HUES64 (cell line): Measurements from ENCODE around the gene SMPX.

Experiments
- H3K27ac ChIP-seq: 2 replicates; pipeline ENCODE4 v1.7.0; 2013; ENCODE audit warnings: low read depth, low read length, inconsistent platforms
- H3K27me3 ChIP-seq: 2 replicates; pipeline ENCODE4 v1.6.1; 2013; ENCODE audit warnings: mild to moderate bottlenecking, low read length; ENCODE audit not compliant: insufficient read depth
- H3K36me3 ChIP-seq: 2 replicates; pipeline ENCODE4 v1.6.1; 2013; ENCODE audit warnings: mild to moderate bottlenecking, low read length; ENCODE audit not compliant: insufficient read depth
- H3K4me1 ChIP-seq: 2 replicates; pipeline ENCODE4 v1.6.1; 2013; ENCODE audit warnings: mild to moderate bottlenecking, low read length, moderate library complexity; ENCODE audit not compliant: insufficient read depth
- H3K4me3 ChIP-seq: 2 replicates; pipeline ENCODE4 v1.5.1; 2013; ENCODE audit warnings: mild to moderate bottlenecking, low read length, moderate library complexity
- H3K9ac ChIP-seq: 2 replicates; pipeline ENCODE4 v1.6.1; 2013; ENCODE audit warnings: mild to moderate bottlenecking, low read depth, low read length
- H3K9me3 ChIP-seq: 2 replicates; pipeline ENCODE4 v1.6.1; 2013; ENCODE audit warnings: low read depth, low read length; ENCODE audit not compliant: insufficient read depth
- WGBS: fragments of 150-250, 120-280 bp; methylation state at CpG from one replicate; pipeline ENCODE4 v1.1.7; 2013; ENCODE audit warnings: missing lambda C conversion rate; 5-methylcytosine and 5-hydroxymethylcytosine counted together

SMPX gene

DNA sequence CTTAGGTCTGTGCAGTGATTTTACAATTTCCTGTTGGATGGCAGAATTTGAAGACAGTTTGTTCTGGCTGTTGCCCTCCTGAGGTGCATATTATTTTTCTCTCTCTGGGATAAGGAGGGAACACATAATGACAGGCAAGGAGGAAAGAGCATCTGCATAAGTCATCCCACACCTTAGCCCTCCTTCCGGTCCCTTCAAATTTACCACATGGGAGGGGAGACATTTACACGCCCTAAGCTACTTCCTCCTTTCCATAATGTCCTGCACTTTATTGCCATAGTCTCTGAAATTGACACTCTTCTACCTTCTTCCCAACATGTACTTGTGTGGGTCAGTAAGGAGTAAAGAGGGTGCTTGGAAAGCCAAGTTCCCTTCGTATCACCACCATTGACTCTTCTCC is 13.9 kb downstream of the SMPX start:
- 71% methylated on average over 2 of the region's 3 CpGs for WGBS

DNA sequence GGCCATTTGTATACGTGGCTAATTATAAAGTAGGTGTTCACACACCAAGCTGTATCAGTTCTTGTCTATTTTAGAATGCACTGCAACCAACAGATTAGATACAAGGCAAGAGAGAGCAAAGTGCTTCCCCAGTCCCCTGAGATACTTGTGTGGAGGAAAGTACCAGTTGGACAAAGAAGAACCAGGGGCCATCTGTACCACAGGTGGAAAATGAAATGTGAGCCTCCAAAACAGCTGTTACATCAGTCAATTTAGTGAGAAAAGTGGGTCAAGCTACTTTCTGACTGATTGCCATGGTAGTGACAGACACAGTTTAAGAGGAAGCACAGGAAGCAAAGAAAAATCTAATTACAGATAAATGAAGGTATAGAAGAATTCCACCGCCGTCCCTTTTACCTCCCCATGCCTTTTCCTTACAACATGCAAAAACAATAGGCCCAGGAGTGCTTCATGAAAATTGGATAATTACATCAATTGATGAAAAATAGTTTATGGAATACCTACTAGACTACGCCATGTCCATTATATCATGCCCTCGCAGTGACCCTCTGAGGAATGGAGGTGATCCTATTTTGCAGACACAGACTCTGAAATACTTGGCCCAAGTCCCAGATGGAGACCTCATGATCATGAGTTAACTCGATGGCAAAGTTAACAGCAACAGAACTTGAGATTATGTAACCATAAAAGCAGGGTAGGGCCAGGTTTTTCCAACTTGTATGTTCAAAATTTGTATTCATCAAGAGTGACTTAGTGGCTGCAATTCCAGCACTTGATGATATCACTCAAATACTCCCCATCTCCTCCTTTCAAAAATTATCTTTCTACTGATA is 15.8 kb downstream of the SMPX start:
- 96% methylated on average over 3 of the region's 6 CpGs for WGBS
- Histone ChIP-seq H3K4me3 (no peak overlapping the region), H3K36me3 (no peaks in the 10 kb centered on the region), H3K27ac (no peak overlapping the region), H3K9ac (no peak overlapping the region), H3K27me3 (no peaks in the 10 kb centered on the region), H3K9me3 (no peaks in the 10 kb centered on the region), H3K4me1 (peaks cover 31% of the 10 kb centered on the region; the same call in 1 of the 2 replicates)

More for the DNA sequence above, 13.9 kb downstream of the SMPX start:
- H3K4me1 ChIP-seq = peaks cover 48% of the 10 kb centered on the region; the same call in 1 of the 2 replicates
- no peaks in the 10 kb centered on the region for H3K9me3 ChIP-seq
- no peak overlapping the region for H3K4me3 ChIP-seq
- H3K9ac ChIP-seq = no peak overlapping the region
- H3K27ac ChIP-seq = no peak overlapping the region
- H3K27me3 ChIP-seq = no peaks in the 10 kb centered on the region
- no peaks in the 10 kb centered on the region for H3K36me3 ChIP-seq

DNA sequence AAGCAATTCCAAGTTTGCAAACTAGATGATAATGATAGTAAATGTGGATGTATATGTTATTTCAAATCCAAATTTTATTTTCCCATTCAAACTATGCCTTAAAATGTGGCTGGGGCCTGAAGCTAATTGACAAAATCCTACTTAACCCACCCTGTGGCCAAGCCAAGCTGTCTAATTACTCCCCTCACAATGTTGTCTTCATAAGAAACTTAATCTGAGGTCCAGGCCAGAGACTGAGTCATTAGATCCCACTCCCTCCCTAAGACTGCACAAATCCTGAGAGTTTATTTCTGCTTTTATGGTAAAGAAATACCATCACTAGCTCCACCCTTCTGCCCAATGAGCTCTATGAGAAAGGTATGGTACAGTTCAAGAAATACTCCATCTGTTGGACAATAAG is 16.6 kb downstream of the SMPX start:
- Histone ChIP-seq H3K9me3 (no peaks in the 10 kb centered on the region), H3K27me3 (no peaks in the 10 kb centered on the region), H3K4me3 (no peak overlapping the region), H3K27ac (no peak overlapping the region), H3K4me1 (peaks cover 25% of the 10 kb centered on the region; the same call in 1 of the 2 replicates), H3K36me3 (no peaks in the 10 kb centered on the region), H3K9ac (no peak overlapping the region)

DNA sequence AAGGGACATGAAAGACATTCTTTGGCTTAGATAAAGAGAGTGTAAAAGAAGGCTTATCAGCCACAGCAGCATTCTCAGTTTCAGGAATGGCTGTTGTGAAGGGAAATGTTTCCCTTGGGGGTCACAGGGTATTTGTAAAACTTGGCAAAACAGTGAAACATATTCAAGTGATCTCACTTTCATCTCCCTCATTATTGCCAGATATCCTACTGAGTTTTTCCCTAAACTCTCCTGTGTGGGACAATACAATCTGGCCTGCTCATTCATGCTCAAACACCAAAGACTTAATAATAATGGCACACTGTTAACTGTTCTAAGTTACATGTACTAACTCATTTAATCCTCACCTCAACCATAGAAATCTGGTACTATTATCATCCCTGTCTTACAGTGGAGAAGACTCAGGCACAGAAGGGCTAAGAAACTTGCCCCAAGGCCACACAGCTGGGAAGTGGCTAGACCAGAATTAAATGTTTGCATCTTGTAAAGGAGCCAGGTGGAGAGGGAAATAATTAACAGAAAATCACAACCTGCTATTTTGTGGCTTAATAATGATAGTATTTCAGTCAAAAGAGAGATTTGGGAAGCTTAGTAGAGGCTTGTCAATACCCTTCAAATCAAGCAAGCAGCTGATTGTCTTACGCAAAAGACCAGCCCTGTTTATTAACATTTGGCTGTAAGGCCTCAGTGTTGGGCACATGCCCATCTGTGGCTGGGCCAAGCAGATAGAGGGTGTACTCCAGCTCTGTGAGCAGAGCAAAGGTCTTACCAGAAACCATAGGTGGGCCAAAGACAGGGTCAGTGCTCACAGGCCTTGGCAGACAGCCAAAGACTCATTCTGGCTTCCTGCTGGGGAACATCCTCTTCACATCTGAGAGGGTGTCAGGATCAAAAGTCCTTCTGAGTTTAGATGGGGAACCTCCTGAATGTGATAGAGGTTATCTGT is 17.3 kb downstream of the SMPX start:
- H3K27me3 ChIP-seq = no peaks in the 10 kb centered on the region

DNA sequence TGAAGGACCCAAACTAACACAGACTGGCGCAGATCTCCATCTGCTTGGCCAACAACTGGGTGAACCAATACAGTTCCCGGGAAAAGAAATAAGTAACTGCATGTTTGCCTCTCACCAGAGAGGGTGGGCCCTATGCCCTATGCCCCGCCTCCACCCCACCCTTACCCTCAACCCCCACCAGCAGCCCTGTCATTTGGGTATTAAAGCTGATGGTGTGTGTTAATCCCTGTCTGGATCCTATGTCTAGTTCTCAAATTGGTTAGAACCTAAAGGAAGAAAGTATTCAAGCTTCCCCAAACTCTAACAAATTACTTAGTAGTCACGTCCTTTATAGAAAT is 19.0 kb downstream of the SMPX start:
- WGBS = 100% methylated on average over 2 of the region's 4 CpGs
- H3K4me1 ChIP-seq = peaks cover 19% of the 10 kb centered on the region; the same call in 1 of the 2 replicates
- no peaks in the 10 kb centered on the region for H3K36me3 ChIP-seq
- no peaks in the 10 kb centered on the region for H3K9me3 ChIP-seq
- H3K4me3 ChIP-seq = no peak overlapping the region
- H3K9ac ChIP-seq = no peak overlapping the region
- H3K27ac ChIP-seq = no peak overlapping the region
- H3K27me3 ChIP-seq = no peaks in the 10 kb centered on the region

More for the DNA sequence above, 17.3 kb downstream of the SMPX start:
- Histone ChIP-seq H3K9me3 (no peaks in the 10 kb centered on the region), H3K4me3 (no peak overlapping the region), H3K4me1 (peaks cover 19% of the 10 kb centered on the region; the same call in 1 of the 2 replicates), H3K9ac (no peak overlapping the region), H3K27ac (peak overlapping the region; percentile 30; the same call in 1 of the 2 replicates), H3K36me3 (no peaks in the 10 kb centered on the region)
- WGBS = 78% methylated on average over 1 of the region's 1 CpG

- no peaks in the 10 kb centered on the region for H3K27me3 ChIP-seq
- WGBS = 54% methylated on average over 14 of the region's 15 CpGs
- H3K36me3 ChIP-seq = no peaks in the 10 kb centered on the region
- no peak overlapping the region for H3K27ac ChIP-seq
- no peaks in the 10 kb centered on the region for H3K9me3 ChIP-seq
- H3K4me3 ChIP-seq = no peak overlapping the region
- H3K4me1 ChIP-seq = peaks cover 14% of the 10 kb centered on the region; the same call in 1 of the 2 replicates
- no peak overlapping the region for H3K9ac ChIP-seq
These were observed 19.5 kb downstream of the SMPX start for GRCh38 chrX:21738210-21738949.

DNA sequence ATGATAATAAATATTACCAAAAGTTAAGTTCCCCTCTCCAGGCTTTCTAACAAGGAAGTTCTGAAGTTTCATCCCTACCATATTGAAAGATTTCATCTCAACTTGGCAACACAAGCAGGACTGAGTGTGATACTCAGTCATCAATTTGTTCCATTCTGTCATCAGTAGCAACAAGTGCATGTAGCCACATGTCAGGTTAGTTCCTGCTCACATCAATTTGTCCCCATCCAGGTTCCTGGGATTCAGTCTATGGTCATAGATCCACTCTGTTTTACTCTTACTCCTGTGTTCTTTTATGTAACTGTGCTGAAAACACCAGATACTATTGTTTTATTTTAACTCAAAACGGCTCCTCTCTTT is 22.2 kb downstream of the SMPX start:
- Histone ChIP-seq H3K4me1 (peaks cover 6% of the 10 kb centered on the region; the same call in 1 of the 2 replicates), H3K27me3 (no peaks in the 10 kb centered on the region), H3K4me3 (no peak overlapping the region), H3K9ac (no peak overlapping the region), H3K9me3 (no peaks in the 10 kb centered on the region), H3K27ac (no peak overlapping the region), H3K36me3 (no peaks in the 10 kb centered on the region)
- 92% methylated on average over 1 of the region's 1 CpG for WGBS

GRCh38 chrX:21735038-21735767 is 22.7 kb downstream of the SMPX start:
- H3K9me3 ChIP-seq = no peaks in the 10 kb centered on the region
- 67% methylated on average over 3 of the region's 5 CpGs for WGBS

DNA sequence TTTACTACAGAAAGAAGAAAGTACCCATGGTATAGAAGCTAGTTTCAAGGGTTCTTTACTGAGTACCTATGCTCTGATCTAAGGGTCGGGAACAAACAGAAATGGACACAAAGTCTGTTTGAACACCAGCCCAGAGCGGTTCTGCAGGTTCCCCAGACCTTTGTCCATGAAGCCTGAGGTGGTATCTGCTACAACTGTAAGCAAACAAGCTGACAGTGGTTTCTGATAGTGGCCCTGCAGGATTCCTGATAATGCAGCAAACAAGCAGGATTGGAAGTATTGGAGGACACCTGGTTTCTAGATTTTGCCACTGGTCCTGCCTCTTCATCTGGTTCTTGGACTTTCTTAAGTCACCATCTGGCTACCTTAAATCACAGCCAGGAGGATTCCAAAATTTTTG is 23.7 kb downstream of the SMPX start:
- Histone ChIP-seq H3K27ac (no peak overlapping the region), H3K4me3 (no peak overlapping the region), H3K9me3 (no peaks in the 10 kb centered on the region), H3K4me1 (no peaks in the 10 kb centered on the region; the same call in 1 of the 2 replicates), H3K27me3 (no peaks in the 10 kb centered on the region), H3K36me3 (no peaks in the 10 kb centered on the region), H3K9ac (no peak overlapping the region)
- 81% methylated on average over 2 of the region's 2 CpGs for WGBS

More at GRCh38 chrX:21735038-21735767, 22.7 kb downstream of the SMPX start:
- Histone ChIP-seq H3K36me3 (no peaks in the 10 kb centered on the region), H3K4me3 (no peak overlapping the region), H3K27ac (no peak overlapping the region), H3K4me1 (peaks cover under 1% of the 10 kb centered on the region; the same call in 1 of the 2 replicates), H3K9ac (no peak overlapping the region), H3K27me3 (no peaks in the 10 kb centered on the region)

- Histone ChIP-seq H3K9ac (no peak overlapping the region), H3K9me3 (no peaks in the 10 kb centered on the region), H3K27me3 (no peaks in the 10 kb centered on the region), H3K27ac (no peak overlapping the region), H3K4me3 (no peak overlapping the region), H3K36me3 (no peaks in the 10 kb centered on the region), H3K4me1 (no peaks in the 10 kb centered on the region; the same call in 1 of the 2 replicates)
- WGBS = 92% methylated on average over 1 of the region's 1 CpG
These were observed 24.2 kb downstream of the SMPX start for GRCh38 chrX:21733705-21734104.
